ENCODE results near the gene ALMS1.
"Not testable (repeated sequence)": the region's sequence is repeated elsewhere in the genome, so short reads cannot be mapped to it uniquely, and the experiment has no call there.

DNA sequence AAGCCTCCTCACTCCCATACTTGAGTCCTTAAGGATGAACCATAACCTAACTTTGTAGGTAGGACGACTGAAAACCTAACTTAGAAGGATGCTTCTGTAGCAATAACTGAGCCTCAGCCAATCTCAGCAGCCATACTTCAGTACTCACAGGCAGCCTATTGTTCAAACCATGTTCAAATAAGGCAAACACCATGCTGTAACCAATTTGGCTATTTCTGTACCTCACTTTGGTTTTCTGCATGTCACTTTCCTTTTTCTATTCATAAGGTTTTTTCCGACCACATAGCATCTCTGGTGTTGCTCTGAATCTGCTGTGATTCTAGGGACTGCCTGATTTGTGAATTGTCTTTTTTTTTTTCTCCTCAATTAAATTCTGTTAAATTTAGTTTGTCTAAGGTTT, 242.9 kb downstream of the ALMS1 start:
- TF ChIP-seq, protein P1, sequence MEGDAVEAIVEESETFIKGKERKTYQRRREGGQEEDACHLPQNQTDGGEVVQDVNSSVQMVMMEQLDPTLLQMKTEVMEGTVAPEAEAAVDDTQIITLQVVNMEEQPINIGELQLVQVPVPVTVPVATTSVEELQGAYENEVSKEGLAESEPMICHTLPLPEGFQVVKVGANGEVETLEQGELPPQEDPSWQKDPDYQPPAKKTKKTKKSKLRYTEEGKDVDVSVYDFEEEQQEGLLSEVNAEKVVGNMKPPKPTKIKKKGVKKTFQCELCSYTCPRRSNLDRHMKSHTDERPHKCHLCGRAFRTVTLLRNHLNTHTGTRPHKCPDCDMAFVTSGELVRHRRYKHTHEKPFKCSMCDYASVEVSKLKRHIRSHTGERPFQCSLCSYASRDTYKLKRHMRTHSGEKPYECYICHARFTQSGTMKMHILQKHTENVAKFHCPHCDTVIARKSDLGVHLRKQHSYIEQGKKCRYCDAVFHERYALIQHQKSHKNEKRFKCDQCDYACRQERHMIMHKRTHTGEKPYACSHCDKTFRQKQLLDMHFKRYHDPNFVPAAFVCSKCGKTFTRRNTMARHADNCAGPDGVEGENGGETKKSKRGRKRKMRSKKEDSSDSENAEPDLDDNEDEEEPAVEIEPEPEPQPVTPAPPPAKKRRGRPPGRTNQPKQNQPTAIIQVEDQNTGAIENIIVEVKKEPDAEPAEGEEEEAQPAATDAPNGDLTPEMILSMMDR (IDR thresholded peaks at IDR 0.05), result not testable (repeated sequence)
- not testable (repeated sequence) for TF ChIP-seq POLR2A (IDR thresholded peaks at IDR 0.05)
